ENCODE measurements around the gene DCLK1. TPM values are rescaled to one million over a fixed set of nuclear protein-coding genes. Genes with fewer than 3 reads are reported as not detected.

Gene DCLK1
- total and polyA plus RNA-seq, 4 donors, result 0.04 to 0.56 (median 0.20) TPM

DNA sequence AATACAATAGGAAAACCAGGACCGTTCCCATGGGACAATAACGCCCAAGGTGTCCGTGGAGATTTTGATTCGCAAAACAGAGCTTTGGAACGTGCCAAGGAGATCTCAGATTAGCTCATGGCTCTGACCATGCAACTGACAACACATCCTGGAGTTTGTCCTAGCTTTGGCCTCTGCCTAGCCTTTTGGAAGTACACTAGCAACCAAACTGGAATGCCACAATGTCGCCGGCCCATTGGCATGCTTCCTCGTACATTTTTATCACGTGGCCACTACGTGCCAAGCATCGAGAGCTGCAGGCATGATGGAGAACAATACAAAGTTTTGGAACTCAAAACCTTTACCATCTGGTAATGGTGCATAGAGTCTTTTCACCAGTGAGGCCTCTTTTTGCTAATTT is 256.5 kb downstream of the DCLK1 start (continued):
- TF ChIP-seq, protein P1, sequence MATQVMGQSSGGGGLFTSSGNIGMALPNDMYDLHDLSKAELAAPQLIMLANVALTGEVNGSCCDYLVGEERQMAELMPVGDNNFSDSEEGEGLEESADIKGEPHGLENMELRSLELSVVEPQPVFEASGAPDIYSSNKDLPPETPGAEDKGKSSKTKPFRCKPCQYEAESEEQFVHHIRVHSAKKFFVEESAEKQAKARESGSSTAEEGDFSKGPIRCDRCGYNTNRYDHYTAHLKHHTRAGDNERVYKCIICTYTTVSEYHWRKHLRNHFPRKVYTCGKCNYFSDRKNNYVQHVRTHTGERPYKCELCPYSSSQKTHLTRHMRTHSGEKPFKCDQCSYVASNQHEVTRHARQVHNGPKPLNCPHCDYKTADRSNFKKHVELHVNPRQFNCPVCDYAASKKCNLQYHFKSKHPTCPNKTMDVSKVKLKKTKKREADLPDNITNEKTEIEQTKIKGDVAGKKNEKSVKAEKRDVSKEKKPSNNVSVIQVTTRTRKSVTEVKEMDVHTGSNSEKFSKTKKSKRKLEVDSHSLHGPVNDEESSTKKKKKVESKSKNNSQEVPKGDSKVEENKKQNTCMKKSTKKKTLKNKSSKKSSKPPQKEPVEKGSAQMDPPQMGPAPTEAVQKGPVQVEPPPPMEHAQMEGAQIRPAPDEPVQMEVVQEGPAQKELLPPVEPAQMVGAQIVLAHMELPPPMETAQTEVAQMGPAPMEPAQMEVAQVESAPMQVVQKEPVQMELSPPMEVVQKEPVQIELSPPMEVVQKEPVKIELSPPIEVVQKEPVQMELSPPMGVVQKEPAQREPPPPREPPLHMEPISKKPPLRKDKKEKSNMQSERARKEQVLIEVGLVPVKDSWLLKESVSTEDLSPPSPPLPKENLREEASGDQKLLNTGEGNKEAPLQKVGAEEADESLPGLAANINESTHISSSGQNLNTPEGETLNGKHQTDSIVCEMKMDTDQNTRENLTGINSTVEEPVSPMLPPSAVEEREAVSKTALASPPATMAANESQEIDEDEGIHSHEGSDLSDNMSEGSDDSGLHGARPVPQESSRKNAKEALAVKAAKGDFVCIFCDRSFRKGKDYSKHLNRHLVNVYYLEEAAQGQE (IDR thresholded peaks at IDR 0.05), result no peak

DNA sequence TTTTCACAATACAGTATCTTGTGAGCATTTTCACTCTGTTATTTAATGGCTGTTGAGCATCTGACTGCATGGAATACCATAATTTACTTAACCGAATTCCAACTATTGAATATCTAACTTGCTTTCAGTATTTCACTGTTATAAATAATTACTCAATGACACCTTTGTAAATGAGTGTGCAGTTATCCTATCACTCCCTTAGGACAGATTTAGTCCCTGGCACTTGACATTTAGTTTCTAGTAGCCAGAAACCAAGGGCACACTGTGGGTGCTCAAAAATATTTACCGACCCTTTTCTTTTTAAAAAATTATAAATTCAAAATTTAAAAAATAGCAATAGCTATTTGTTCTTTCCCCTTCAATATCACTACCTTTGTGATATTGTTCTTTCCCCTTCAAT is 258.8 kb downstream of the DCLK1 start:
- no peak overlapping the region for H3K27ac ChIP-seq (ENCODE audit: low read depth in 1 of 2, low read length in 2 of 2)

DNA sequence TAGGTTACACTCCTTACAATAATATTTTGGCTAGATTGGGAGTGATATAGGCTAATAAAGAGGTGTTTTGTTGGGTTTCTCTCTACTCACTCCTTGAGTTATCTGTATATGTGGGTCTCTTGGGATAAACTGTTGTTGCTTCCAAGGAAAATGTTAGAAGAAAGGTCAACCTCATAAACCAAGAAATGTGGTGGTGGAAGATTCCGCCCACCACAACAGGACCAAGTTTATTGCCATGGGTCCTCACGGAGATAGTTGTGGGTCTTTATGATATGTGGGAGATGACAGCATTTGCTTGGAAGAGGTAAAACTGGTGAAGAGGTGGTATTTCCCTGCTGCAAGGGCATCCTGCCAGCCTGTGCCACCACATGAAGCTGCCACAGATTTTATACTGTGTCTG is 259.6 kb downstream of the DCLK1 start:
- Histone ChIP-seq H3K27me3 (ENCODE audit: control insufficient read depth in 4 of 4, insufficient read depth in 4 of 4, low read length in 3 of 4) (no peaks in the 10 kb centered on the region), H3K9me3 (ENCODE audit: control insufficient read depth in 4 of 4, low read length in 3 of 4) (no peaks in the 10 kb centered on the region), H3K36me3 (ENCODE audit: control insufficient read depth in 4 of 4, insufficient read depth in 3 of 4, low read depth in 1 of 4, low read length in 3 of 4) (no peaks in the 10 kb centered on the region), H3K4me1 (ENCODE audit: control insufficient read depth in 4 of 4, insufficient read depth in 4 of 4, low read length in 3 of 4) (no peaks in the 10 kb centered on the region), H3K9ac (ENCODE audit: low read depth in 1 of 2, low read length in 2 of 2) (no peak overlapping the region), H3K4me3 (ENCODE audit: low read depth in 1 of 3, low read length in 3 of 3) (no peak overlapping the region), H3K27ac (ENCODE audit: low read depth in 1 of 2, low read length in 2 of 2) (no peak overlapping the region)
- TF ChIP-seq FOXA1 (IDR thresholded peaks at IDR 0.05), result no peak
- no peak for TF ChIP-seq RXRA (IDR thresholded peaks at IDR 0.05)
- TF ChIP-seq, protein P2, sequence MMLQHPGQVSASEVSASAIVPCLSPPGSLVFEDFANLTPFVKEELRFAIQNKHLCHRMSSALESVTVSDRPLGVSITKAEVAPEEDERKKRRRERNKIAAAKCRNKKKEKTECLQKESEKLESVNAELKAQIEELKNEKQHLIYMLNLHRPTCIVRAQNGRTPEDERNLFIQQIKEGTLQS (IDR thresholded peaks at IDR 0.05), result no peak
- TF ChIP-seq YY1 (IDR thresholded peaks at IDR 0.05), result no peak
- no peak for TF ChIP-seq HNF4G (IDR thresholded peaks at IDR 0.05)
- TF ChIP-seq, protein P3, sequence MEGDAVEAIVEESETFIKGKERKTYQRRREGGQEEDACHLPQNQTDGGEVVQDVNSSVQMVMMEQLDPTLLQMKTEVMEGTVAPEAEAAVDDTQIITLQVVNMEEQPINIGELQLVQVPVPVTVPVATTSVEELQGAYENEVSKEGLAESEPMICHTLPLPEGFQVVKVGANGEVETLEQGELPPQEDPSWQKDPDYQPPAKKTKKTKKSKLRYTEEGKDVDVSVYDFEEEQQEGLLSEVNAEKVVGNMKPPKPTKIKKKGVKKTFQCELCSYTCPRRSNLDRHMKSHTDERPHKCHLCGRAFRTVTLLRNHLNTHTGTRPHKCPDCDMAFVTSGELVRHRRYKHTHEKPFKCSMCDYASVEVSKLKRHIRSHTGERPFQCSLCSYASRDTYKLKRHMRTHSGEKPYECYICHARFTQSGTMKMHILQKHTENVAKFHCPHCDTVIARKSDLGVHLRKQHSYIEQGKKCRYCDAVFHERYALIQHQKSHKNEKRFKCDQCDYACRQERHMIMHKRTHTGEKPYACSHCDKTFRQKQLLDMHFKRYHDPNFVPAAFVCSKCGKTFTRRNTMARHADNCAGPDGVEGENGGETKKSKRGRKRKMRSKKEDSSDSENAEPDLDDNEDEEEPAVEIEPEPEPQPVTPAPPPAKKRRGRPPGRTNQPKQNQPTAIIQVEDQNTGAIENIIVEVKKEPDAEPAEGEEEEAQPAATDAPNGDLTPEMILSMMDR (IDR thresholded peaks at IDR 0.05; ENCODE audit: low read depth, low read length, missing input control), result no peak
- 77% methylated on average over 2 of the region's 2 CpGs for WGBS
- DNase-seq (ENCODE audit: low spot score), result no peak

More for the DNA sequence above, 258.8 kb downstream of the DCLK1 start:
- H3K4me3 ChIP-seq (ENCODE audit: low read depth in 1 of 3, low read length in 3 of 3), result no peak overlapping the region
- DNase-seq (ENCODE audit: low spot score), result no peak
- no peaks in the 10 kb centered on the region for H3K36me3 ChIP-seq (ENCODE audit: control insufficient read depth in 4 of 4, insufficient read depth in 3 of 4, low read depth in 1 of 4, low read length in 3 of 4)
- no peak overlapping the region for H3K9ac ChIP-seq (ENCODE audit: low read depth in 1 of 2, low read length in 2 of 2)
- TF ChIP-seq, protein P3 (IDR thresholded peaks at IDR 0.05; ENCODE audit: low read depth, low read length, missing input control), result no peak
- TF ChIP-seq EGR1 (IDR thresholded peaks at IDR 0.05; ENCODE audit: low read depth in 2 of 2) (no peak), NR2F2 (IDR thresholded peaks at IDR 0.05) (no peak), HNF4G (IDR thresholded peaks at IDR 0.05) (no peak), HNF4A (conservative IDR thresholded peaks at IDR 0.05) (no peak), SP1 (IDR thresholded peaks at IDR 0.05) (no peak), YY1 (IDR thresholded peaks at IDR 0.05) (no peak), RAD21 (IDR thresholded peaks at IDR 0.05) (no peak), FOXA2 (IDR thresholded peaks at IDR 0.05) (no peak)
- TF ChIP-seq, protein P4, sequence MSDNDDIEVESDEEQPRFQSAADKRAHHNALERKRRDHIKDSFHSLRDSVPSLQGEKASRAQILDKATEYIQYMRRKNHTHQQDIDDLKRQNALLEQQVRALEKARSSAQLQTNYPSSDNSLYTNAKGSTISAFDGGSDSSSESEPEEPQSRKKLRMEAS (IDR thresholded peaks at IDR 0.05), result no peak
- TF ChIP-seq, protein P2 (IDR thresholded peaks at IDR 0.05), result no peak
- no peaks in the 10 kb centered on the region for H3K9me3 ChIP-seq (ENCODE audit: control insufficient read depth in 4 of 4, low read length in 3 of 4)
- H3K4me1 ChIP-seq (ENCODE audit: control insufficient read depth in 4 of 4, insufficient read depth in 4 of 4, low read length in 3 of 4), result no peaks in the 10 kb centered on the region
- 87% methylated on average over 2 of the region's 2 CpGs for WGBS
- H3K27me3 ChIP-seq (ENCODE audit: control insufficient read depth in 4 of 4, insufficient read depth in 4 of 4, low read length in 3 of 4), result no peaks in the 10 kb centered on the region
